Upper lobe of left lung (tissue), 4 donors: Measurements from ENCODE around the gene COL9A2.

Source experiments
- POLR2A ChIP-seq, 4 donors: fragments of 450-650 bp; IDR thresholded peaks; one replicate each; pipeline ENCODE4 v1.5.1; 2016 to 2017; ENCODE audit warnings: antibody characterized with exemption in 4 of 4, mild to moderate bottlenecking in 2 of 4
- POLR2AphosphoS5 ChIP-seq, 2 donors: sonication (generic); formaldehyde crosslinking; IDR thresholded peaks; one replicate each; pipeline ENCODE4 v1.5.1; 2017; ENCODE audit warnings: antibody characterized with exemption in 2 of 2
- TF ChIP-seq, protein P1 (sequence below), 6 experiments: fragments of 450-650 bp in 4 of 6; fragments of 200-600 bp in 2 of 6; sonication (generic) in 2 of 6; IDR thresholded peaks; one replicate each; pipeline ENCODE4 v1.5.1; 2016 to 2019; ENCODE audit warnings: antibody characterized with exemption in 6 of 6

GRCh38 chr1:40276122-40276521 lies 41.0 kb downstream of the COL9A2 start:
- TF ChIP-seq, protein P1, sequence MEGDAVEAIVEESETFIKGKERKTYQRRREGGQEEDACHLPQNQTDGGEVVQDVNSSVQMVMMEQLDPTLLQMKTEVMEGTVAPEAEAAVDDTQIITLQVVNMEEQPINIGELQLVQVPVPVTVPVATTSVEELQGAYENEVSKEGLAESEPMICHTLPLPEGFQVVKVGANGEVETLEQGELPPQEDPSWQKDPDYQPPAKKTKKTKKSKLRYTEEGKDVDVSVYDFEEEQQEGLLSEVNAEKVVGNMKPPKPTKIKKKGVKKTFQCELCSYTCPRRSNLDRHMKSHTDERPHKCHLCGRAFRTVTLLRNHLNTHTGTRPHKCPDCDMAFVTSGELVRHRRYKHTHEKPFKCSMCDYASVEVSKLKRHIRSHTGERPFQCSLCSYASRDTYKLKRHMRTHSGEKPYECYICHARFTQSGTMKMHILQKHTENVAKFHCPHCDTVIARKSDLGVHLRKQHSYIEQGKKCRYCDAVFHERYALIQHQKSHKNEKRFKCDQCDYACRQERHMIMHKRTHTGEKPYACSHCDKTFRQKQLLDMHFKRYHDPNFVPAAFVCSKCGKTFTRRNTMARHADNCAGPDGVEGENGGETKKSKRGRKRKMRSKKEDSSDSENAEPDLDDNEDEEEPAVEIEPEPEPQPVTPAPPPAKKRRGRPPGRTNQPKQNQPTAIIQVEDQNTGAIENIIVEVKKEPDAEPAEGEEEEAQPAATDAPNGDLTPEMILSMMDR (IDR thresholded peaks at IDR 0.05) = no peak
- TF ChIP-seq POLR2AphosphoS5 (IDR thresholded peaks at IDR 0.05) (no peak), POLR2A (IDR thresholded peaks at IDR 0.05) (no peak)
